ENCODE measurements around the gene OPN4. TPM values are rescaled to one million over a fixed set of nuclear protein-coding genes. Genes with fewer than 3 reads are reported as not detected.

The OPN4 gene
- total RNA-seq, 4 donors from 2014 or later, result 1.5 TPM; not detected in 3

GRCh38 chr10:86712317-86712707, 58.0 kb downstream of the OPN4 start:
- 50 to 86% methylated on average over 2 to 9 of the region's 9 CpGs for WGBS, 2 donors (ENCODE audit: low coverage in 1 of 2)
- Histone ChIP-seq H3K36me3 (no peaks in the 10 kb centered on the region), H3K4me1 (peaks cover 8 to 15% (median 13%) of the 10 kb centered on the region in 4 donors), H3K9me3 (no peaks in the 10 kb centered on the region), H3K27ac (peak overlapping the region; percentile 93 to 98 (median 97)), H3K27me3 (no peaks in the 10 kb centered on the region), H3K4me3 (peak overlapping the region; percentile 63 to 89 (median 77))
- in situ Hi-C loops (cut with MboI; ENCODE audit: low pct_ligation_motif_present in 1 of 4, low pct_unique_long_range_greater_than_20kb in 1 of 4, low sequenced_read_pairs in 3 of 4), result no loop called here
- TF ChIP-seq EP300 (IDR thresholded peaks at IDR 0.05; ENCODE audit: low read depth), result no peak
- TF ChIP-seq POLR2A (IDR thresholded peaks at IDR 0.05), result no peak
- no peak for TF ChIP-seq POLR2AphosphoS5 (IDR thresholded peaks at IDR 0.05)
- TF ChIP-seq CTCF (IDR thresholded peaks at IDR 0.05), result no peak
- intact Hi-C loops (cut with DNase I; ENCODE audit: low total_unique reads), result loop anchor here (5.0 kb wide), 1 partner anchor 45 kb away; the partner anchor contains the start of gene BMPR1A
- DNase-seq, result no peak

GRCh38 chr10:86715156-86715795, 60.9 kb downstream of the OPN4 start:
- no peaks in the 10 kb centered on the region for H3K36me3 ChIP-seq
- H3K4me1 ChIP-seq, result peaks cover 8 to 15% (median 12%) of the 10 kb centered on the region in 4 donors
- no peak overlapping the region for H3K4me3 ChIP-seq
- no peak overlapping the region for H3K27ac ChIP-seq
- WGBS, 2 donors (ENCODE audit: low coverage in 1 of 2), result 40 to 75% methylated on average over 1 to 6 of the region's 6 CpGs
- in situ Hi-C loops (cut with MboI; ENCODE audit: low pct_ligation_motif_present in 1 of 4, low pct_unique_long_range_greater_than_20kb in 1 of 4, low sequenced_read_pairs in 3 of 4) (no loop called here), intact Hi-C loops (cut with DNase I; ENCODE audit: low total_unique reads) (no loop called here)
- no peaks in the 10 kb centered on the region for H3K27me3 ChIP-seq
- no peaks in the 10 kb centered on the region for H3K9me3 ChIP-seq
- TF ChIP-seq POLR2A (IDR thresholded peaks at IDR 0.05) (no peak), EP300 (IDR thresholded peaks at IDR 0.05; ENCODE audit: low read depth) (no peak), POLR2AphosphoS5 (IDR thresholded peaks at IDR 0.05) (no peak), CTCF (IDR thresholded peaks at IDR 0.05) (no peak)
- DNase-seq, result no peak

- TF ChIP-seq CTCF (IDR thresholded peaks at IDR 0.05), result no peak
- Histone ChIP-seq H3K4me1 (peaks cover 7 to 11% (median 8%) of the 10 kb centered on the region in 4 donors), H3K27me3 (no peaks in the 10 kb centered on the region), H3K9me3 (no peaks in the 10 kb centered on the region), H3K4me3 (no peak overlapping the region), H3K27ac (no peak overlapping the region), H3K36me3 (no peaks in the 10 kb centered on the region)
- WGBS, 2 donors (ENCODE audit: low coverage in 1 of 2), result 49% methylated on average over 5 of the region's 5 CpGs; no CpG with 5 or more reads in 1 of the 2 donors
- DNase-seq, result no peak
- in situ Hi-C loops (cut with MboI; ENCODE audit: low pct_ligation_motif_present in 1 of 4, low pct_unique_long_range_greater_than_20kb in 1 of 4, low sequenced_read_pairs in 3 of 4) (no loop called here), intact Hi-C loops (cut with DNase I; ENCODE audit: low total_unique reads) (no loop called here)
Observed at GRCh38 chr10:86715836-86716235, 61.5 kb downstream of the OPN4 start.

Other genes with a start within 250 kb of the OPN4 start
- gene WAPL, start 132.8 kb upstream of the OPN4 start, total RNA-seq, result 10 to 100 TPM; 26.6 to 71.4 (median 41.0) TPM
- 10 to 100 TPM in 1 of 4 donors, 1 to 10 TPM in 3; 2.2 to 32.5 (median 2.9) TPM for gene LDB3, start 14.0 kb downstream of the OPN4 start, total RNA-seq
- gene BMPR1A, start 102.1 kb downstream of the OPN4 start, total RNA-seq, result 10 to 100 TPM; 29.3 to 45.2 (median 38.0) TPM

All from transverse colon (tissue), 4 donors.